Activated CD8-positive, alpha-beta memory T cell treated with anti-CD3 and anti-CD28 coated beads for 24 hours (primary cell): ENCODE results near the gene PLA2G4C.

ENCODE experiments used
- DNase-seq: peaks from one replicate; pipeline ENCODE4 v3.0.0-alpha.2; 2020

Gene PLA2G4C

GRCh38 chr19:48051335-48052033, 59.1 kb downstream of the PLA2G4C start:
- DNase-seq: no peak

DNA sequence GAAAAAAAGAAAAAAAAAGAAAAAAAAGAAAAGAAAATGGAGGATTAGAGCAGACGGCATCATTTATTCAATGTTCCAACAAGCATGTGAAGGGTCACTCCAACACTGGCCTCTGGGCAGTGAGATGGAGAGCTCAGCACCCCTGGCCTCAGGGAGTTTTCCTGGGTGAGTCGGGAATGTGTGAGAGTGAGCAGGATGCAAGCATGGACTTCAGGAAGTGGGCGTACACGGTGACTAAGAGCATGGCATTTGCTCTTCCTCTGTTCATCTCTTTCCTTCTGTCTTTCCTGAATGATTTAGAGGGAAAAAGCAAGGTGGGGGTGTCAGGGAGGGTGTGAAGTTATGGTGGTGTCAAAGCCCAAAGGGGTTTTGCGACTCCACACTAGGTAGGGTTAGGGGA, 66.1 kb downstream of the PLA2G4C start:
- no peak for DNase-seq

- DNase-seq: no peak
These were observed 66.8 kb downstream of the PLA2G4C start, which contains the start of gene CABP5 for GRCh38 chr19:48043675-48044258. Gene CABP5 (minus strand): TSS chr19:48044079. CDS start chr19:48043922, 157 bp downstream.

- no peak for DNase-seq
These were observed 68.6 kb downstream of the PLA2G4C start for GRCh38 chr19:48041877-48042580.

GRCh38 chr19:48036765-48037164, 73.9 kb downstream of the PLA2G4C start:
- no peak for DNase-seq

DNA sequence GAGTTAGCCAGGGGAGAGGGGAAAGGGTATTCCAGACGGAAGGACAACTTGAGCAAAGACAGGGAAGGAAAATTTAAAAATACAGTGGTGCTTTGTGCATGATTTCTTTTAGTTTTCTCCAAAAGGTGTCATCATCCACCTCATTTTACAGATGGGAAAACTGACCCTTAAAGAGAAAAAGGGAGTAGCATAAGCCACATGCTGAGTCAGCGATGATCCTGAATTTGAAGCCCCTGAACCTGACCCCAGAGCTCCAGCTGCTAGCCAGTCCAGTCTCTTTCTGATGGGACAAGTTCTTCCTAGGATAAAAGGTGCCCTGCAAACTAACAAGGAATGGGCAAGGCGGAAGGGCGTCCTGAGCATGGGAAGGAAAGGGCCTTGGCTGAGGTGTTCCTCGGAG, 77.0 kb downstream of the PLA2G4C start:
- no peak for DNase-seq

GRCh38 chr19:48030073-48030472, 80.5 kb downstream of the PLA2G4C start:
- no peak for DNase-seq

- DNase-seq: no peak
These were observed 81.2 kb downstream of the PLA2G4C start for GRCh38 chr19:48029431-48029830.

DNA sequence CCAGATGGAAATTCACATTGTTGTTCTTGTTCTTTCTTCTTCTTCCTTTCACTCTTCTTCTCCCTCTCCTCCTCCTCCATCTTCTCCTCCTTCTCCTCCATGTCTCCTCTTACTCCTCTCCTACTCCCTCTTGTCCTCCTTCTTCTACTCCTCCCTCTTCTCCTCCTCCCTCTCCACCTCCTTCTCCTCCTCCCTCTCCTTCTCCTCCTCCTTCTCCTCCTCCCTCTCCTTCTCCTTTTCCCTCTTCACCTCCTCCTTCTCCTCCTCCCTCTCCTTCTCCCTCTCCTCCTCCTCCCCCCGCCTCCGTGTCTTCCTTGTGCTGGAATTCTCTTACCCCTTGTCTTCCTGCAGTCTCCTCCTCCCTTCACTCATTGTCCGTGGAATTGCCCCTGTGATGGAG, 85.1 kb downstream of the PLA2G4C start:
- no peak for DNase-seq

DNA sequence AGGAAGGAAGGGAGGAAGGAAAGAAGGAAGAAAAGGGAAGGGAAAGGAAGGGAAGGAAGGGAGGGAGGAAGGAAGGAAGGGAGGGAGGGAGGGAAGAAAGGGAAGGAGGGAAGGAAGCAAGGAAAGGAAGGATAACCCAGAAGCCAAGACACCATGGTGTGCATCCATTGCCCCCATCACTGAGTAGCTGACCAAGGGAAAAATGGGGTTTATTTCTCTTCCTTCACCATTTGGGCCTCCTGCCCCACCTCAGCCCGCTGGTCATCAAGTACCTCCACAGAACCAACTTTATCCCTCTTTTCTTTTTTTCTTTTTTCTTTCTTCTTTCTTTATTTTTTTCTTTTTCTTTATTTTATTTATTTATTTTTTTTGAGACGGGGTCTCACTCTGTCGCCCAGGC, 87.1 kb downstream of the PLA2G4C start:
- DNase-seq: no peak

- DNase-seq: no peak
These were observed 87.6 kb downstream of the PLA2G4C start for GRCh38 chr19:48023011-48023410.

DNA sequence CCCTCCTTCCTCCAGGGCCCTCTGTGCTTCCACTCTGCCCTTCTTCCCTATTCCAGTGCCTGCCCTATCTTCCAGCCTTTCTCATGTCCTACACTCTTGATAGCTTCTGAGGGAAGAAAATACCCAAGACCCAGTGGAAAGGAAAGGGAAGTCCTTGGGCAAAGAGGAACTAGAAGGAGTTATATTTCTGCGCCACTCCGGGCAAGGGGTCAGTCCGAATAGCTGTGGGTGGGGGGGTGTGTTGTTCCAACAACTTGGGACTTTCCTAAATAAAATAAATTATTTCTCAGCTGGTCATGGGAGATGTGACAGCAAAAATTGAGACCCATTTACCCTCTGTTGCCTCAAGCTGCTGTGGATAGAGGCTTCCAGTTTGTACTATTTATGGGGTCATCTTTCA, 89.9 kb downstream of the PLA2G4C start:
- no peak for DNase-seq

DNA sequence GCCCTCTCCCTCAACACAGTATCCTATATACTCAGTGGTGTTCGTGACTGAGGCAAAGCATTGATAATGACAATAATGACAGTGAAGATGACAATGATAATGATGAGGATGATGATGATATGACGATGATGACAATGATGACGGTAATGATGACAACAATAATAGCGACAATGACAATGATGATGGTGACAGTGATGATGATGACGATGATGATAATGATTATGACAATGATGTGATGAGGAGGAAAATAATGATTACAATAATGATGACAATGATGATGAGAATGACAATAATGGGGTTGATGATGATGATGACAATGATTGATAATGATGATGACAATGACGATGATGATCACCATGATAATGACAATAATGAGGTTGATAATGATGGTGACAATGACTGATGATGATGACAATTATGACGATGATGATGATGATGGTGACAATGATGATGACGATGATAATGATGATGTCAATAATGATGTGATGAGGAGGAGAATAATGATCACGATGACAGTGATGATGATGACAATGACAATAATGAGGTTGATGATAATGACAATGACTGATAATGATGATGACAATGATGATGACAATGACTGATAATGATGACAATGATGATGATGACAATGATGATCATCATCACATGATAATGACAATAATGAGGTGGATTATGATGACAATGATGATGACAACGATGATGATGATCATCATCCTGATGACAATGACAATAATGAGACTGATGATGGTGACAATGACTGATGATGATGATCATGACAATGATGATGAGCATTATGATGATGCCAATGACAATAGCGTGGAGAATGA, 99.5 kb downstream of the PLA2G4C start:
- DNase-seq: no peak

- no peak for DNase-seq
These were observed 103.9 kb downstream of the PLA2G4C start for GRCh38 chr19:48006762-48007161.

- DNase-seq: no peak
These were observed 106.4 kb downstream of the PLA2G4C start for GRCh38 chr19:48004236-48004635.

- DNase-seq: no peak
These were observed 109.8 kb downstream of the PLA2G4C start for GRCh38 chr19:48000846-48001245.

GRCh38 chr19:47998800-47999199, 111.8 kb downstream of the PLA2G4C start:
- DNase-seq: no peak
